GM21526 (cell line): ENCODE results near the gene MAP2K5.
"Not testable (repeated sequence)": the region's sequence is repeated elsewhere in the genome, so short reads cannot be mapped to it uniquely, and the experiment has no call there.

Source experiments
- ATAC-seq: cut with Tn5 transposase; IDR thresholded peaks from one replicate; pipeline ENCODE4 v1.9.1; 2021; ENCODE audit warnings: moderate library complexity; ENCODE audit not compliant: unreplicated experiment, low FRiP score

MAP2K5 gene

DNA sequence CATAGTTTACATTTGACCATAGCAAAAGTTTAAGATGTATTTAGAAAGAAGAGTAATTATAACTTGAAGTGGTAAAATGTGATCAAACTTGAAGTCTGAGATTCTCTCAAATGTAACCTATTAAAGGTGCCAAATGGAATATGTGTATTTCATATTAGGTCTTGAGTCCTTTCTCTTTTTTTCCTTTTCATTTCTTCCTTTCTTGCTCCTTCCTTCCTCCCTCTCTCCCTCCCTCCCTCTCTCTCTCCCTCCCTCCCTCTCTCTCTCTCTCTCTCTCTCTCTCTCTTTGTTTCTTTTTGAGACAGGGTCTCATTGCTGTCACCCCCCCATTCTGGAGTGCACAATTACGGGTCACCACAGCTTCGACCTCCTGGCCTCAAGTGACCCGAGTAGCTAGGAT lies 47.7 kb downstream of the MAP2K5 start:
- no peak for ATAC-seq

- no peak for ATAC-seq
Observed at GRCh38 chr15:67592245-67592644, 49.7 kb downstream of the MAP2K5 start.

DNA sequence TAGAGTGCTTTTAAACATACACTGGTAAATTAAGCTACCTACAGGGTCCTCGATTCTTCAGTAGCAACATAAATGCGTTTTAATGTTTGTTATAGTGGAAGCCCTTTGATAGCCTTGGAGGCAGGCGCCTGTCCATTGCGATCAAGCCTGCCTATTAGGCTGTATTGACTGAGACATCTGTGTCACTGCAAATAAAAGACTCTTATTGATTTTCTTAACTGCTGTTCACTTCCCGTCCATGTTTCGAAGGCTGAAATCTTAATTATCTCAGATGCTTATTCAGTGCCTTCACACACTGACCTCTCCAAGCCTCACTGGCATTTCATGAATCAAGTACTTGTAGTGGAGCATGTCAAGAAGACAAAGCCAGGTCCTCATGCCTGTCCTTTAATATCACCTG lies 51.1 kb downstream of the MAP2K5 start:
- no peak for ATAC-seq

DNA sequence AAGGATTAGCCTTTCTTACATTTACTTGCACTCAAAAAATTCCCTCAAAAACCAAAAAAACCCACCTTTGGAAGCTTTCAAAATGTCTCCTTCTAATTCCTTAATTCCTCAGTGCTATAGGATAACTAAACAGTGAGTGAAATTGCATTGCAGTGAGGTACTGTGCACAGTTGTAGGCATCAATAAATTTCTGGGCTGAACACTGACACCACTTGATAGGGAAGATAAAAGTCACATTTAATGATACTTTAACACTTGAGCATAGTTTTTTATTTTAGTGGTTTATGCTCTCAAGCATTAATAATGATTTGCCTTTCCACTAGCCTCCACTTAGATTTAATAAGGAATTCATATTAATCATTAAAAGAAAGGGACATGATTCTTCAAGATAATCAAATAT lies 52.3 kb downstream of the MAP2K5 start:
- no peak for ATAC-seq

- ATAC-seq = no peak
Observed at GRCh38 chr15:67595572-67595971, 53.1 kb downstream of the MAP2K5 start.

DNA sequence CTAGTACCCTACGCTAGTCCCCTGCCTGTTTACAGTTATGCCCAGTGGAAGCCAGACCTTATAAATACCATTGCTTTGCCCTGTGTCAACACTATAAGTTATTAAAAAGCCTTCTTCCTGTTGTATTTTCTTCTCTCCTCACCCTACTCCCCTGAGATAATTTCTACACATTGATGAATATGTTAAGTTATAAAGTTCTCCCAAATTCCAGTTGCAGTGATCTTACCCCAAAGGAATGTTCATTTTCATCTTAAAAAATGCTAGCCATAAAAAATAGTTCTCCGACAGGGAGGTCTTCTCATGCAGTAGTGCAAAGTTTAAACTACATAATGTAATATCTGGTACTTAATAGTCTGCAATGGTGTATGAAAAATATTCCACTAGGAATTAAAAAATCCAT lies 58.6 kb downstream of the MAP2K5 start:
- no peak for ATAC-seq

GRCh38 chr15:67603063-67603462 lies 60.6 kb downstream of the MAP2K5 start:
- ATAC-seq = no peak

DNA sequence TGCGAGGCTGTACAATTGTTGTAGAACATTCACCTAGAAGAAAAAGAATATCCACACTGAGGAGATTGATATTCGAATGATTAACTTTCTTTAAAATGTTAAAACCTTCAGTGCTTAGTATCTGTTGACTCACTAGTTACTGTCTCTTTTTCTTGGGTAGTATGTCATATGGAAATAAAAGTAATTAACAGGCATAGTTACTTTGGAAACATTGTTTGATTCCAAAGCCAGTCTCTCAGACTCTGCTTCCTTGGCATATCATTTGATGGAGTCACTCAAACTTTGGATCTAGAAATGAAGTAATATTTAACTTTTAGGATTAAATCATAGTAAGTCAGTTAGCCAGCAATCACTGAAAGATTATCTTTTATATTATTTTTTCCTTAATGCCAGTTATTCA lies 63.4 kb downstream of the MAP2K5 start:
- ATAC-seq = no peak

DNA sequence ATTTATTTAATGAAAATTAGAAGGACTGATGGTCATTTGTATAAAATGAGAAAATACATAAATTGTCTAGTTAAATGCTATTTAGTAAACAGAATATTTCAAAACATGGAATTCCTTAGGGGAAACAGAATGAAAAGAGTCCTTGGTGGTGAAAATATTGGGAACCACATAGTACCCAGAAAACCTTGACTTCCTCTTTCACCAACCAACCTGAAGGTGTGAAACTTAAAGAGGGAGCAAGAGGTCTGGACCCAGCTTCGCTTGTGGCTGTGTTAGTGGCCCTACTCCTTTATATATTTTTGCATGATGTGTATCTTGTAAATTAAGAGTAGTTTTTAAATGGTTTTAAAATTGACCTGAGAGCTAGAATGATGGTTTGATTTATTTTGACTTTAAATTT lies 64.2 kb downstream of the MAP2K5 start:
- no peak for ATAC-seq

DNA sequence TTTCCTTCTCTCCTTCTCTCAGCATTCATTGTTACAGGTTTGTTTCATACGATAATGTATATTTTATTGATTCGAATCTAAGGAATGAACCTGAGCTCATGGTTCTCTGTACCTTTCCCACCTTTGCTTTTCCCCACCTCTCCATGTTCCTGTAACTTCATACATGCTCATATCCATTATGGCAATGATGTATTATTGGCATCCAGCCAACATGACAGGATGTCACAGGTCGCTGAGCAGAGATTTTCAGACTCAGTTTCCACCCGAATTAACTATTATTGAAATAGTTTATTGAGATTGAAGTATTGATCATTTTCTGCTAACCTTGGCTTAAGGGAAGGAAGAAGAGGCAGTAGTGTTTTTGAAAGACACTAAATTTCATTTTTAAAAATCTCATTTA lies 64.8 kb downstream of the MAP2K5 start:
- no peak for ATAC-seq

- ATAC-seq = no peak
Observed at GRCh38 chr15:67607959-67608637, 65.6 kb downstream of the MAP2K5 start.

DNA sequence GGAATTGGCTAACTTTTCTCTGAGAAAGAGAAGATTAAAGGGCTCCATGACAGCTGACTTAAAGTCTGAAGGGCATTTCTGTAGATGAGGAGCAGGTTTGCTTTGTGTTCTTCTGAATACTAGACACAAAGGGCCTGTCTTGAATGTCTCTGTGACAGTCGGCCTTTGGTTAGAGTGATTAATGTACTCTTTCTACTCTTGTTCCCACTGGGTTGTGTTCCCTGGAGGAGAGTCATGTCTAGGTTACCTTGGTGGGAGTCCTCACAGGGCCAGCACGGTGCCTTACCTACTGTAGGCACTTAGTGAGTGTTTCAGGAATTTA lies 66.1 kb downstream of the MAP2K5 start:
- no peak for ATAC-seq

GRCh38 chr15:67611370-67612369 lies 69.2 kb downstream of the MAP2K5 start:
- ATAC-seq = no peak

GRCh38 chr15:67613211-67613610 lies 70.7 kb downstream of the MAP2K5 start:
- no peak for ATAC-seq

GRCh38 chr15:67613708-67614107 lies 71.2 kb downstream of the MAP2K5 start:
- no peak for ATAC-seq

GRCh38 chr15:67615131-67615534 lies 72.6 kb downstream of the MAP2K5 start:
- ATAC-seq = not testable (repeated sequence)

DNA sequence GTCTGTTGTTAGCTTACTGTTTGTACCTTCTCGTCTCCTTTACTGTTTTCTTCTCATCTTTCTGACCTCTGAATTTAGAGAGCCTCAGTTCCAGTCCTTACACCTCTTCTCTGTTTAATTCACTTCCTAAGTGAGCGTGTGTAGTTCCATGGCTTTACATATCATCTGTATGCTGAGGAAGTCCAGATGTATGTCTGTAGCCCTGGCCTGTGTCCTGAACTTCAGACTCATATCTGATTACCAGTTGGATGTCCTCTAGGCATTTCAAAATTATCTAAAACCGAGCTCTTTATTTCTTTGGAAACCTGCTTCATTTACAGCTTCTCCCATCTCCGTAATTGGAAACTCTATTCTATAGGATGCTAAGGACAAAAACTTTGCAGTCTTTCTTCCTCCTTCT lies 75.8 kb downstream of the MAP2K5 start:
- no peak for ATAC-seq

DNA sequence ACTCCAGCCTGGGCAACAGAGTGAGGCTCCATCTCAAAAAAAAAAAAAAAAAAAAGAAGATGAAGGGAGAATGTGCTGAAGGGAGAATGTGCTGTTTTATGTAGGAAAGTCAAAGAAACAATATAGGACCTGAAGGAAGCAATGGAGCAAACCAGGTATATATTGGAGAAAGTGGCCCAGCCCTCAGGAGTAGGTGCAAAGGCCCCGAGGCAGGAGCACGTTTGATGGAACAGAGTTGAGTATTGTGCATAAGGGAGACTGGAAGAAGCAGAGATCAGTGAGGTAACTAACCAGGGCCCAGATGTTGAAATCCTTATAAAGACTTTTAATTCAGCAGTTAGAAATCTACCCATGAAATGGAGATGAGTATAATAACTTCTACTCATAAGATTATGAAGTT lies 79.6 kb downstream of the MAP2K5 start:
- ATAC-seq = no peak

DNA sequence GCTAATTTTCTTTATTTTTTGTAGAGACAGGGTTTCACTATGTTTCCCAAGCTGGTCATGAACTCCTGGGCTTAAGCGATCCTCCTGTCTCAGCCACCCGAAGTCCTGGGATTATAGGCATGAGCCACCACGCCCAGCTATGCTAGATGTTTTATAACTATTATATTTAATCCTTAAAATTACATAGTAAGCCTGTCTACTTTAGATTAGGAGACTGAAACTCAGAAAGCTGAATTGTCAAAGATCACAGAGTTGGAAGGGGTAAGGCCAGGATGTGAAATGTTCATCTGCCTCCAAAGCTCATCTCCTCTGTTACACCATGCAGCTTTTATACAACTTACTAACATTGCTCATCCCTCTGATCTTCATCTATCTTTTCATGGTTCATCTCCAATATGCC lies 89.8 kb downstream of the MAP2K5 start:
- ATAC-seq = no peak

- ATAC-seq = not testable (repeated sequence)
Observed at GRCh38 chr15:67635950-67636349, 93.4 kb downstream of the MAP2K5 start.

GRCh38 chr15:67639591-67639990 lies 97.1 kb downstream of the MAP2K5 start:
- no peak for ATAC-seq

GRCh38 chr15:67641453-67641852 lies 99.0 kb downstream of the MAP2K5 start:
- no peak for ATAC-seq
